Measurements from ENCODE around the gene SERPINF2. TPM values are rescaled to one million over a fixed set of nuclear protein-coding genes. Genes with fewer than 3 reads are reported as not detected.
"Not testable (repeated sequence)": the region's sequence is repeated elsewhere in the genome, so short reads cannot be mapped to it uniquely, and the experiment has no call there.

The SERPINF2 gene
- total and polyA plus RNA-seq, 3 donors from 2014 or later = 15.3 to 41.9 (median 31.7) TPM

DNA sequence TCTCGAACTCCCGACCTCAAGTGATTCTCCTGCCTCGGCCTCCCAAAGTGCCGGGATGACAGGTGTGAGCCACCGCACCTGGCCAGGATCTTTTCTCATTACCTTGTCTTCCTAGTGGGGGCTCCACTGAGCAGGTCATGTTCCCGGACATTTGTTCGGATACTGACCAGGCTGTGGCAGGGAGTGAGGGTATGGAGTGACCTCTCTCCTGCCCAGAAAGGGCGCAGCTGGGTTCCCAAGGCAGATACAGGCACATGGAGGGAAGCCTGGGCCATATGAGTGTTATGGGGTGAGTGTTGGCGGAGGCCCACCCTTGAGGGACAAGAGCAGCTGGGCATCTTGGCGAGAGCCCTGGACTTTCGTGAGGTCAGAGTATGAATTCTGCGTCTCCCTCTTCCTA lies 24.7 kb downstream of the SERPINF2 start:
- peaks cover 44% of the 10 kb centered on the region for H3K4me1 ChIP-seq
- intact Hi-C loops (cut with DNase I; ENCODE audit: low total_unique reads) = loop anchor here (5.0 kb wide), 1 partner anchor 35 kb away; no protein-coding TSS in a partner anchor
- H3K4me3 ChIP-seq = no peak overlapping the region
- H3K36me3 ChIP-seq (ENCODE audit: low read depth, missing control alignments) = no peaks in the 10 kb centered on the region
- H3K9me3 ChIP-seq = no peaks in the 10 kb centered on the region
- H3K27ac ChIP-seq = peak overlapping the region; percentile 60 to 93
- no peak for DNase-seq
- no peaks in the 10 kb centered on the region for H3K27me3 ChIP-seq
- 85 to 87% methylated on average over 12 of the region's 12 CpGs for WGBS, 2 donors
- TF ChIP-seq POLR2A (IDR thresholded peaks at IDR 0.05) = no peak
- TF ChIP-seq, protein P1, sequence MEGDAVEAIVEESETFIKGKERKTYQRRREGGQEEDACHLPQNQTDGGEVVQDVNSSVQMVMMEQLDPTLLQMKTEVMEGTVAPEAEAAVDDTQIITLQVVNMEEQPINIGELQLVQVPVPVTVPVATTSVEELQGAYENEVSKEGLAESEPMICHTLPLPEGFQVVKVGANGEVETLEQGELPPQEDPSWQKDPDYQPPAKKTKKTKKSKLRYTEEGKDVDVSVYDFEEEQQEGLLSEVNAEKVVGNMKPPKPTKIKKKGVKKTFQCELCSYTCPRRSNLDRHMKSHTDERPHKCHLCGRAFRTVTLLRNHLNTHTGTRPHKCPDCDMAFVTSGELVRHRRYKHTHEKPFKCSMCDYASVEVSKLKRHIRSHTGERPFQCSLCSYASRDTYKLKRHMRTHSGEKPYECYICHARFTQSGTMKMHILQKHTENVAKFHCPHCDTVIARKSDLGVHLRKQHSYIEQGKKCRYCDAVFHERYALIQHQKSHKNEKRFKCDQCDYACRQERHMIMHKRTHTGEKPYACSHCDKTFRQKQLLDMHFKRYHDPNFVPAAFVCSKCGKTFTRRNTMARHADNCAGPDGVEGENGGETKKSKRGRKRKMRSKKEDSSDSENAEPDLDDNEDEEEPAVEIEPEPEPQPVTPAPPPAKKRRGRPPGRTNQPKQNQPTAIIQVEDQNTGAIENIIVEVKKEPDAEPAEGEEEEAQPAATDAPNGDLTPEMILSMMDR (IDR thresholded peaks at IDR 0.05) = no peak

DNA sequence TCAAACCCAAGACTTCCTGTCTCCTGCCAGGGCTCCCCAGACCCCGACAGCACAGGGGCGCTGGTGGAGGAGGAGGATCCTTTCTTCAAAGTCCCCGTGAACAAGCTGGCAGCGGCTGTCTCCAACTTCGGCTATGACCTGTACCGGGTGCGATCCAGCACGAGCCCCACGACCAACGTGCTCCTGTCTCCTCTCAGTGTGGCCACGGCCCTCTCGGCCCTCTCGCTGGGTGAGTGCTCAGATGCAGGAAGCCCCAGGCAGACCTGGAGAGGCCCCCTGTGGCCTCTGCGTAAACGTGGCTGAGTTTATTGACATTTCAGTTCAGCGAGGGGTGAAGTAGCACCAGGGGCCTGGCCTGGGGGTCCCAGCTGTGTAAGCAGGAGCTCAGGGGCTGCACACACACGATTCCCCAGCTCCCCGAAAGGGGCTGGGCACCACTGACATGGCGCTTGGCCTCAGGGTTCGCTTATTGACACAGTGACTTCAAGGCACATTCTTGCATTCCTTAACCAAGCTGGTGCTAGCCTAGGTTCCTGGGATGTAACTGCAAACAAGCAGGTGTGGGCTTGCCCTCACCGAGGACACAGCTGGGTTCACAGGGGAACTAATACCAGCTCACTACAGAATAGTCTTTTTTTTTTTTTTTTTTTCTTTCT lies 27.3 kb downstream of the SERPINF2 start:
- WGBS, 2 donors = 69 to 79% methylated on average over 12 to 21 of the region's 21 CpGs
- H3K4me1 ChIP-seq = peaks cover 46% of the 10 kb centered on the region
- H3K36me3 ChIP-seq (ENCODE audit: low read depth, missing control alignments) = no peaks in the 10 kb centered on the region
- intact Hi-C loops (cut with DNase I; ENCODE audit: low total_unique reads) = loop anchor here (5.0 kb wide), 1 partner anchor 38 kb away; no protein-coding TSS in a partner anchor
- H3K9me3 ChIP-seq = no peaks in the 10 kb centered on the region
- no peaks in the 10 kb centered on the region for H3K27me3 ChIP-seq
- no peak for DNase-seq
- H3K4me3 ChIP-seq = no peak overlapping the region
- TF ChIP-seq, protein P1 (IDR thresholded peaks at IDR 0.05) = no peak
- no peak for TF ChIP-seq POLR2A (IDR thresholded peaks at IDR 0.05)
- no peak overlapping the region for H3K27ac ChIP-seq

DNA sequence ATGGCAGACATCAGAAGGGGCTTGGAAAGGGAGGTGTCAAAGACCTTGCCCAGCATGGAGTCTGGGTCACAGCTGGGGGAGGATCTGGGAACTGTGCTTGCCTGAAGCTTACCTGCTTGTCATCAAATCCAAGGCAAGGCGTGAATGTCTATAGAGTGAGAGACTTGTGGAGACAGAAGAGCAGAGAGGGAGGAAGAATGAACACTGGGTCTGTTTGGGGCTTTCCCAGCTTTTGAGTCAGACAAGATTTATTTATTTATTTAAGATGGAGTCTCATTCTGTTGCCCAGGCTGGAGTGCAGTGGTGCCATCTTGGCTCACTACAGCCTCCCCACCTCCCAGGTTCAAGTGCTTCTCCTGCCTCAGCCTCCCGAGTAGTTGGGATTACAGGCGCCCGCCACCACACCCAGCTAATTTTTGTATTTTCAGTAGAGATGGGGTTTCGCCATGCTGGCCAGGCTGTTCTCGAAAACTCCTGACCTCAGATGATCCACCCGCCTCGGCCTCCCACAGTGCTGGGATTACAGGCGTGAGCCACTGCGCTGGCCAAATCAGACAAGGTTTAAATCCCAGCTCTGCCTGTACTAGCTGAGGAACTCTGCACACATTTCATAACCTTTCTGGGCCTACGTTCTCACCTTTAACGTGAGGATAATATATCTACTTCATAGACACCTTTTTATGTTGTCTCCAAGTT lies 30.5 kb downstream of the SERPINF2 start:
- 29 to 57% methylated on average over 12 of the region's 12 CpGs for WGBS, 2 donors
- peaks cover 26% of the 10 kb centered on the region for H3K4me1 ChIP-seq
- H3K9me3 ChIP-seq; H3K27me3 ChIP-seq; H3K4me3 ChIP-seq; intact Hi-C loops (cut with DNase I; ENCODE audit: low total_unique reads); H3K36me3 ChIP-seq (ENCODE audit: low read depth, missing control alignments): not testable (repeated sequence)
- DNase-seq = peak; percentile 79
- H3K27ac ChIP-seq = peak overlapping the region; percentile 70 to 81

DNA sequence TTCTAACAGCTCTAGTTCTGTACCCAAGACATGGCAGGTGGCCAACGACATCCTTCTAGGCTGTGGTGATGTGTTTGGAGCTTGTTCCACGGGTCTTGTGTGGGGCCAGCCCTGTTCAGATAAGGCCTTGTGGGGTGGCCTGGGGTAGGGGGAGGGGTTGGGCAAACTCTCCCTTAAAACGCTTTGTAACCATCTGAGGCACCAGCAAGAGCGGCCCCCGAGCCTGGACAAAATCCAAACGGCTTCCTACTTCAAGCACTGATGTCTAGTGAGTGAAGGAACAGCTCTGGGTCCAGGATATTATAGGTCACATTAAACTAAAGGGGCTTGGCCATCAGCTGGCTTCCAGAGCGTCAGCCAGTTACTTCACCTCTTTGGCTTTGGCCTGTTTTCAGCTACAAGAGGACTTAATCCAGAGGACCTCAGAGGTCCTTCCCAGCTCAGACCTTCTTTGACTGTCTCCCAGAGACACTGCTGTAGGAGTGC lies 31.1 kb downstream of the SERPINF2 start:
- Histone ChIP-seq H3K27ac (peak overlapping the region; percentile 70 to 81), H3K4me3 (no peak overlapping the region), H3K9me3 (no peaks in the 10 kb centered on the region), H3K4me1 (peaks cover 27% of the 10 kb centered on the region), H3K27me3 (no peaks in the 10 kb centered on the region), H3K36me3 (ENCODE audit: low read depth, missing control alignments) (no peaks in the 10 kb centered on the region)
- intact Hi-C loops (cut with DNase I; ENCODE audit: low total_unique reads) = no loop called here
- DNase-seq = peak; percentile 88
- TF ChIP-seq, protein P1 (IDR thresholded peaks at IDR 0.05) = no peak
- no peak for TF ChIP-seq POLR2A (IDR thresholded peaks at IDR 0.05)
- WGBS, 2 donors = 35 to 48% methylated on average over 7 of the region's 7 CpGs

DNA sequence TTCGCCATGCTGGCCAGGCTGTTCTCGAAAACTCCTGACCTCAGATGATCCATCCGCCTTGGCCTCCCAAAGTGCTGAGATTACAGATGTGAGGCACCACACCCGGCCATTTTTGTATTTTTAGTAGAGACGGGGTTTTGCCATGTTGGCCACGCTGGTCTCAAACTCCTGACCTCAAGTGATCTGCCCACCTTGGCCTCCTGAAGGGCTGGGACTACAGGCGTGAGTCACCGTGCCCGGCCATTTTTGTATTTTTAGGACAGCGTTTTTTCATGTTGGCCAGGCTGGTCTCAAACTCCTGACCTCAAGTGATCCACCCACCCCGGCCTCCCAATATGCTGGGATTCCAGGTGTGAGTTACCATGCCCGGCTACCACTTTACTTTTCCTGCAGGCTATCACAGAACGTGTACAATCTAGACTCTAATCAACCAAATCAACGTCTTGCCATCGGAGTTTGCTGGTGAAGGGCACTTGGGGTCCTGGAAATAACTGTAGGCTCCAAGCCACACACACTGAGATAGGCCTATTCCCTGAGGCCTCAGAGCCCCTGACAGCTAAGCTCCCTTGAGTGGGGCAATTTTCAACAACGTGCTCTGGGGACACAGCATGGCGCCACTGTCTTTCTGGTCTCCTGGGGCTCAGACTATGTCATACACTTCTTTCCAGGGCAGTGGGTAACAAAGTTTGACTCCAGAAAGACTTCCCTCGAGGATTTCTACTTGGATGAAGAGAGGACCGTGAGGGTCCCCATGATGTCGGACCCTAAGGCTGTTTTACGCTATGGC lies 31.9 kb downstream of the SERPINF2 start:
- no peaks in the 10 kb centered on the region for H3K27me3 ChIP-seq
- H3K9me3 ChIP-seq = no peaks in the 10 kb centered on the region
- peaks cover 35% of the 10 kb centered on the region for H3K4me1 ChIP-seq
- no peak overlapping the region for H3K4me3 ChIP-seq
- 78 to 85% methylated on average over 21 of the region's 21 CpGs for WGBS, 2 donors
- no peaks in the 10 kb centered on the region for H3K36me3 ChIP-seq (ENCODE audit: low read depth, missing control alignments)
- H3K27ac ChIP-seq = peak overlapping the region; percentile 70 to 81
- DNase-seq = no peak
- TF ChIP-seq POLR2A (IDR thresholded peaks at IDR 0.05) = no peak
- TF ChIP-seq, protein P1 (IDR thresholded peaks at IDR 0.05) = no peak
- intact Hi-C loops (cut with DNase I; ENCODE audit: low total_unique reads) = no loop called here
